ENCODE results near the gene SHKBP1. TPM values are rescaled to one million over a fixed set of nuclear protein-coding genes. Genes with fewer than 3 reads are reported as not detected.
A peak's percentile ranks its signal among the peaks of the same experiment; 100 is the strongest.

SHKBP1 gene
- total and polyA plus RNA-seq, 2 of the 8 experiments (the other 6 are each of a cell fraction or from before 2014, with no cell fraction given) = 74.6 to 98.8 TPM

GRCh38 chr19:40553885-40554857 lies 22.5 kb upstream of the SHKBP1 start (continued):
- TF ChIP-seq, protein P1, sequence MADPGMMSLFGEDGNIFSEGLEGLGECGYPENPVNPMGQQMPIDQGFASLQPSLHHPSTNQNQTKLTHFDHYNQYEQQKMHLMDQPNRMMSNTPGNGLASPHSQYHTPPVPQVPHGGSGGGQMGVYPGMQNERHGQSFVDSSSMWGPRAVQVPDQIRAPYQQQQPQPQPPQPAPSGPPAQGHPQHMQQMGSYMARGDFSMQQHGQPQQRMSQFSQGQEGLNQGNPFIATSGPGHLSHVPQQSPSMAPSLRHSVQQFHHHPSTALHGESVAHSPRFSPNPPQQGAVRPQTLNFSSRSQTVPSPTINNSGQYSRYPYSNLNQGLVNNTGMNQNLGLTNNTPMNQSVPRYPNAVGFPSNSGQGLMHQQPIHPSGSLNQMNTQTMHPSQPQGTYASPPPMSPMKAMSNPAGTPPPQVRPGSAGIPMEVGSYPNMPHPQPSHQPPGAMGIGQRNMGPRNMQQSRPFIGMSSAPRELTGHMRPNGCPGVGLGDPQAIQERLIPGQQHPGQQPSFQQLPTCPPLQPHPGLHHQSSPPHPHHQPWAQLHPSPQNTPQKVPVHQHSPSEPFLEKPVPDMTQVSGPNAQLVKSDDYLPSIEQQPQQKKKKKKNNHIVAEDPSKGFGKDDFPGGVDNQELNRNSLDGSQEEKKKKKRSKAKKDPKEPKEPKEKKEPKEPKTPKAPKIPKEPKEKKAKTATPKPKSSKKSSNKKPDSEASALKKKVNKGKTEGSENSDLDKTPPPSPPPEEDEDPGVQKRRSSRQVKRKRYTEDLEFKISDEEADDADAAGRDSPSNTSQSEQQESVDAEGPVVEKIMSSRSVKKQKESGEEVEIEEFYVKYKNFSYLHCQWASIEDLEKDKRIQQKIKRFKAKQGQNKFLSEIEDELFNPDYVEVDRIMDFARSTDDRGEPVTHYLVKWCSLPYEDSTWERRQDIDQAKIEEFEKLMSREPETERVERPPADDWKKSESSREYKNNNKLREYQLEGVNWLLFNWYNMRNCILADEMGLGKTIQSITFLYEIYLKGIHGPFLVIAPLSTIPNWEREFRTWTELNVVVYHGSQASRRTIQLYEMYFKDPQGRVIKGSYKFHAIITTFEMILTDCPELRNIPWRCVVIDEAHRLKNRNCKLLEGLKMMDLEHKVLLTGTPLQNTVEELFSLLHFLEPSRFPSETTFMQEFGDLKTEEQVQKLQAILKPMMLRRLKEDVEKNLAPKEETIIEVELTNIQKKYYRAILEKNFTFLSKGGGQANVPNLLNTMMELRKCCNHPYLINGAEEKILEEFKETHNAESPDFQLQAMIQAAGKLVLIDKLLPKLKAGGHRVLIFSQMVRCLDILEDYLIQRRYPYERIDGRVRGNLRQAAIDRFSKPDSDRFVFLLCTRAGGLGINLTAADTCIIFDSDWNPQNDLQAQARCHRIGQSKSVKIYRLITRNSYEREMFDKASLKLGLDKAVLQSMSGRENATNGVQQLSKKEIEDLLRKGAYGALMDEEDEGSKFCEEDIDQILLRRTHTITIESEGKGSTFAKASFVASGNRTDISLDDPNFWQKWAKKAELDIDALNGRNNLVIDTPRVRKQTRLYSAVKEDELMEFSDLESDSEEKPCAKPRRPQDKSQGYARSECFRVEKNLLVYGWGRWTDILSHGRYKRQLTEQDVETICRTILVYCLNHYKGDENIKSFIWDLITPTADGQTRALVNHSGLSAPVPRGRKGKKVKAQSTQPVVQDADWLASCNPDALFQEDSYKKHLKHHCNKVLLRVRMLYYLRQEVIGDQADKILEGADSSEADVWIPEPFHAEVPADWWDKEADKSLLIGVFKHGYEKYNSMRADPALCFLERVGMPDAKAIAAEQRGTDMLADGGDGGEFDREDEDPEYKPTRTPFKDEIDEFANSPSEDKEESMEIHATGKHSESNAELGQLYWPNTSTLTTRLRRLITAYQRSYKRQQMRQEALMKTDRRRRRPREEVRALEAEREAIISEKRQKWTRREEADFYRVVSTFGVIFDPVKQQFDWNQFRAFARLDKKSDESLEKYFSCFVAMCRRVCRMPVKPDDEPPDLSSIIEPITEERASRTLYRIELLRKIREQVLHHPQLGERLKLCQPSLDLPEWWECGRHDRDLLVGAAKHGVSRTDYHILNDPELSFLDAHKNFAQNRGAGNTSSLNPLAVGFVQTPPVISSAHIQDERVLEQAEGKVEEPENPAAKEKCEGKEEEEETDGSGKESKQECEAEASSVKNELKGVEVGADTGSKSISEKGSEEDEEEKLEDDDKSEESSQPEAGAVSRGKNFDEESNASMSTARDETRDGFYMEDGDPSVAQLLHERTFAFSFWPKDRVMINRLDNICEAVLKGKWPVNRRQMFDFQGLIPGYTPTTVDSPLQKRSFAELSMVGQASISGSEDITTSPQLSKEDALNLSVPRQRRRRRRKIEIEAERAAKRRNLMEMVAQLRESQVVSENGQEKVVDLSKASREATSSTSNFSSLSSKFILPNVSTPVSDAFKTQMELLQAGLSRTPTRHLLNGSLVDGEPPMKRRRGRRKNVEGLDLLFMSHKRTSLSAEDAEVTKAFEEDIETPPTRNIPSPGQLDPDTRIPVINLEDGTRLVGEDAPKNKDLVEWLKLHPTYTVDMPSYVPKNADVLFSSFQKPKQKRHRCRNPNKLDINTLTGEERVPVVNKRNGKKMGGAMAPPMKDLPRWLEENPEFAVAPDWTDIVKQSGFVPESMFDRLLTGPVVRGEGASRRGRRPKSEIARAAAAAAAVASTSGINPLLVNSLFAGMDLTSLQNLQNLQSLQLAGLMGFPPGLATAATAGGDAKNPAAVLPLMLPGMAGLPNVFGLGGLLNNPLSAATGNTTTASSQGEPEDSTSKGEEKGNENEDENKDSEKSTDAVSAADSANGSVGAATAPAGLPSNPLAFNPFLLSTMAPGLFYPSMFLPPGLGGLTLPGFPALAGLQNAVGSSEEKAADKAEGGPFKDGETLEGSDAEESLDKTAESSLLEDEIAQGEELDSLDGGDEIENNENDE (IDR thresholded peaks at IDR 0.05; ENCODE audit: insufficient replicate concordance, low read length) = no peak
- TF ChIP-seq RNF2 (IDR thresholded peaks at IDR 0.05; ENCODE audit: borderline replicate concordance, low read depth, low read length, missing control alignments, poor library complexity, severe bottlenecking) (no peak), CTCF (IDR thresholded peaks at IDR 0.05; ENCODE audit: control extremely low read depth in 1 of 3, insufficient read depth in 1 of 3, low read depth in 1 of 3, low read length in 3 of 3) (peak in 1 of 3 experiments; percentile 32; a peak in 2 of 4 replicates), E2F6 (IDR thresholded peaks at IDR 0.05) (peak; percentile 92)
